ENCODE data around the gene TAF13. TPM values are rescaled to one million over a fixed set of nuclear protein-coding genes. Genes with fewer than 3 reads are reported as not detected.
"Not testable (repeated sequence)": the region's sequence is repeated elsewhere in the genome, so short reads cannot be mapped to it uniquely, and the experiment has no call there.

Gene TAF13
- total and polyA plus RNA-seq, 2 of the 4 experiments (the other 2 are of a cell fraction) = 13.1 to 42.5 TPM

DNA sequence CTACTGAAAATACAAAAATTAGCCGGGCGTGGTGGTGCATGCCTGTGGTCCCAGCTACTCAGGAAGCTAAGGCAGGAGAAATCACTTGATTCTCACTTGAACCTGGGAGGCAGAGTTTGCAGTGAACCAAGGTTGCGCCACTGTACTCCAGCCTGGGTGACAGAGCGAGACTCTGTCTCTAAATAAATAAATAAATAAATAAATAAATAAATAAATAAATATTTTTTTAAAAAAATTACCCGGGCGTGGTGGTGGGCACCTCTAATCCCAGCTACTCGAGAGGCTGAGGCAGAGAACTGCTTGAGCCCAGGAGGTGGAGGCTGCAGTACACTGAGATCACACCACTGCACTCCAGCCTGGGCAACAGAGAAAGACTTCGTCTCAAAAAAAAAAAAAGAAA, 46.3 kb downstream of the TAF13 start:
- H3K18ac ChIP-seq (ENCODE audit: low read depth, low read length); H4K5ac ChIP-seq (ENCODE audit: low read depth, low read length); ATAC-seq (ENCODE audit: low read depth); H3K23ac ChIP-seq (ENCODE audit: low read depth, low read length); H3K27ac ChIP-seq (ENCODE audit: insufficient read depth, low read length); dilution Hi-C loops (cut with HindIII; ENCODE audit: low sequenced_read_pairs, unreplicated experiment); H3K4ac ChIP-seq (ENCODE audit: low read depth, low read length); H3K14ac ChIP-seq (replicated peaks; ENCODE audit: low read depth, low read length); BruUV-seq (replicated peaks); H2AFZ ChIP-seq (replicated peaks; ENCODE audit: low read length, poor library complexity); H3K56ac ChIP-seq (ENCODE audit: extremely low read depth, insufficient read depth, low read length); H4K8ac ChIP-seq (ENCODE audit: low read depth in 2 of 2, low read length in 2 of 2); H3K9me1 ChIP-seq (ENCODE audit: insufficient read depth, low read length); H4K91ac ChIP-seq (ENCODE audit: insufficient read depth, low read depth, low read length); H3K4me2 ChIP-seq (ENCODE audit: low read depth, low read length); H3K4me1 ChIP-seq (ENCODE audit: control insufficient read depth, insufficient read depth, low read length); H2BK120ac ChIP-seq (ENCODE audit: low read depth, low read length); H2BK5ac ChIP-seq (ENCODE audit: low read depth, low read length, poor library complexity, severe bottlenecking); H3K36me3 ChIP-seq (ENCODE audit: control insufficient read depth, insufficient read depth, low read length); H3K9me3 ChIP-seq (ENCODE audit: control insufficient read depth, insufficient read depth, low read length); POLR2A ChIA-PET (ENCODE audit: unreplicated experiment); H2AK5ac ChIP-seq (ENCODE audit: low read depth, low read length); H3K27me3 ChIP-seq (ENCODE audit: control insufficient read depth, insufficient read depth, low read length); DNase-seq; H2AK9ac ChIP-seq (replicated peaks; ENCODE audit: low read depth, low read length, poor library complexity); in situ Hi-C loops (cut with MboI; ENCODE audit: low sequenced_read_pairs); intact Hi-C loops (cut with micrococcal nuclease); CTCF ChIA-PET; H3K4me3 ChIP-seq (ENCODE audit: insufficient read depth, low read depth, low read length); H2BK20ac ChIP-seq (ENCODE audit: low read depth, low read length); H2BK15ac ChIP-seq (ENCODE audit: low read depth, low read length); H3K9ac ChIP-seq (ENCODE audit: low read depth, low read length): not testable (repeated sequence)
- H4K20me1 ChIP-seq (ENCODE audit: insufficient read depth, low read length) = peaks cover 22% of the 10 kb centered on the region
- peaks cover 28 to 52% of the 10 kb centered on the region in 2 experiments for H3K79me1 ChIP-seq (ENCODE audit: low read depth in 1 of 2, low read length in 2 of 2)
- WGBS, 2 experiments (ENCODE audit: extremely low coverage in 2 of 2, insufficient read length in 1 of 2) = 100% methylated on average over 2 of the region's 8 CpGs; no CpG with 5 or more reads in 1 of the 2 experiments

Data from IMR-90 (cell line).